D721Med (cell line): ENCODE measurements around the gene LPP.

Experiments used
- DNase-seq: peaks from one replicate; pipeline ENCODE4 v3.0.0; 2011; ENCODE audit warnings: low spot score; ENCODE audit not compliant: insufficient read length
- FAIRE-seq: peaks from 2 replicates; lab custom pipeline; 2011; peaks lifted over from hg19 to GRCh38; lab: Jason Lieb, UNC
- TF ChIP-seq, protein P1 (sequence below): IDR thresholded peaks from 2 replicates; pipeline ENCODE4 v1.5.1; 2012; ENCODE audit warnings: mild to moderate bottlenecking, control low read depth; ENCODE audit not compliant: insufficient read depth; ENCODE audit errors: missing control alignments

The LPP gene

GRCh38 chr3:188241883-188242282 is 87.9 kb downstream of the LPP start:
- FAIRE-seq (no peak), DNase-seq (no peak)
- TF ChIP-seq, protein P1, sequence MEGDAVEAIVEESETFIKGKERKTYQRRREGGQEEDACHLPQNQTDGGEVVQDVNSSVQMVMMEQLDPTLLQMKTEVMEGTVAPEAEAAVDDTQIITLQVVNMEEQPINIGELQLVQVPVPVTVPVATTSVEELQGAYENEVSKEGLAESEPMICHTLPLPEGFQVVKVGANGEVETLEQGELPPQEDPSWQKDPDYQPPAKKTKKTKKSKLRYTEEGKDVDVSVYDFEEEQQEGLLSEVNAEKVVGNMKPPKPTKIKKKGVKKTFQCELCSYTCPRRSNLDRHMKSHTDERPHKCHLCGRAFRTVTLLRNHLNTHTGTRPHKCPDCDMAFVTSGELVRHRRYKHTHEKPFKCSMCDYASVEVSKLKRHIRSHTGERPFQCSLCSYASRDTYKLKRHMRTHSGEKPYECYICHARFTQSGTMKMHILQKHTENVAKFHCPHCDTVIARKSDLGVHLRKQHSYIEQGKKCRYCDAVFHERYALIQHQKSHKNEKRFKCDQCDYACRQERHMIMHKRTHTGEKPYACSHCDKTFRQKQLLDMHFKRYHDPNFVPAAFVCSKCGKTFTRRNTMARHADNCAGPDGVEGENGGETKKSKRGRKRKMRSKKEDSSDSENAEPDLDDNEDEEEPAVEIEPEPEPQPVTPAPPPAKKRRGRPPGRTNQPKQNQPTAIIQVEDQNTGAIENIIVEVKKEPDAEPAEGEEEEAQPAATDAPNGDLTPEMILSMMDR = no peak

GRCh38 chr3:188242436-188243123 is 88.6 kb downstream of the LPP start:
- TF ChIP-seq, protein P1 = no peak
- FAIRE-seq (no peak), DNase-seq (no peak)

DNA sequence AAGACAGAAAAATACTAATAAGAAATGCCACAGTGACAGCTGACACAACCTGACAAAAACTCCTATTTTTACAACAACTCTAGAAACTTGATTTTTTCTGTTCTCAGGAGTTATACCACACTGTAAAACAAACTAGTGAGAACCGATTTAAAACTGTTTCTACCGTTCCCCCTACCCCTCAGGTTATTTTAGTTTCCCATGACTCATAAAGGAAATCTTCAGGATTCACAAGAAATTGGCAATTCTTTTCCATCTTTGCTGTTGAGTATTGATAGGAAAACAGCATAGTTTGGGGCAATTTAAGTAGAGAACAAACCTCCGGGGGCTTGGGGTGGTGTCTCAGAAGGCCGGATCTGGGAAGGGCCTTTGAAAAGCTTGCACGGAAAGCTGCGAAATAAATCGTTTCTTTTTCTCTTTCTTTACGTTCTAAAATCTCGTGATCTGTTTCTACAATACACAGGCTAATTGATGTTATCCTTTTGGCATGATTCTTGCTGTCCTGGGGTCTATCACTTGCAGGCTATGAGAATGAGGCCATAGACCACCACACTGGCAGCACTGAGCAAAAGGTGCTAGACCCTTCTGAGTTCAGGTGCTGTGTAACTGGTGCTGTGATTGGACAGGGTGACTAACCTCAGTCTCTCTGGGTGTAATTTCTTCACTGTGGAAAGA is 89.3 kb downstream of the LPP start:
- DNase-seq (no peak), FAIRE-seq (no peak)
- TF ChIP-seq, protein P1 = no peak

DNA sequence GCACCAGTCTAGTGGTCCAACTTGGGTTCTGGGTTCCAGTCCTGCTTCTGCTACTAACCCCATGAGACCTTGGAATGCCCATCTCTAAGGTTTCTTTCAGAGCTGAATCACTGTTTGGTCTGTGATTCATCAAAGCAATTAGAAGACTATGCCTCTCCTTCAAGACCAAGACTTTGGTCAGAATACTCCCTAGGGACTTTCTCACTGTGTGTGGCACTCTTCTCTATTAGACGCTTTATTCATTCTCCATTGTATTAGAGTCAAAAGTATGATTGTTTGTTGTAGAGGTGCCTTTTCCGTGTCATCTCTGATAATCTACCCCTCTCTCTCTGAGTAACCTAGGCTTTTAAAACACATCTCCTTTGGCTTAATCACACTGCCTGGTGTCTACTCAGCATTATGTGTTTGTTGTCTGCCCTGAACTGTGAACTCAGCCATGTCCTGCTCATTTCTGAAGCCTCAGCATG is 90.5 kb downstream of the LPP start:
- DNase-seq = no peak
- no peak for FAIRE-seq
- TF ChIP-seq, protein P1 = no peak

- TF ChIP-seq, protein P1 = no peak
- FAIRE-seq = no peak
- DNase-seq = no peak
Measured at GRCh38 chr3:188246905-188247304, 92.9 kb downstream of the LPP start.

- no peak for FAIRE-seq
- DNase-seq = no peak
Measured at GRCh38 chr3:188248036-188248561, 94.1 kb downstream of the LPP start.

More at GRCh38 chr3:188248036-188248561, 94.1 kb downstream of the LPP start:
- TF ChIP-seq, protein P1 = no peak
